ENCODE measurements around the gene EN1. TPM values are rescaled to one million over a fixed set of nuclear protein-coding genes. Genes with fewer than 3 reads are reported as not detected.

The EN1 gene
- total and polyA plus RNA-seq, 2 experiments from 2014 or later = 0.43 to 1.3 TPM

GRCh38 chr2:118837067-118837466 lies 10.4 kb downstream of the EN1 start:
- DNase-seq (ENCODE audit: low spot score) = no peak
- H3K79me2 ChIP-seq = no peaks in the 10 kb centered on the region

GRCh38 chr2:118836411-118836930 lies 11.0 kb downstream of the EN1 start:
- no peak overlapping the region for H3K4me3 ChIP-seq
- no peak for DNase-seq (ENCODE audit: low spot score)
- H3K9me2 ChIP-seq (replicated peaks; ENCODE audit: insufficient read depth) = no peaks in the 10 kb centered on the region
- H3K27ac ChIP-seq = no peak overlapping the region
- 27% methylated on average over 8 of the region's 8 CpGs for WGBS (ENCODE audit: low lambda C conversion rate, missing lambda C conversion rate)
- H2AFZ ChIP-seq = peak overlapping the region; percentile 63
- H3K4me1 ChIP-seq (ENCODE audit: insufficient read depth) = peaks cover 14% of the 10 kb centered on the region
- H4K20me1 ChIP-seq (ENCODE audit: insufficient read depth, poor library complexity, severe bottlenecking) = no peaks in the 10 kb centered on the region
- no peaks in the 10 kb centered on the region for H3K9me3 ChIP-seq (ENCODE audit: low read depth)
- H3K36me3 ChIP-seq (replicated peaks; ENCODE audit: insufficient read depth, low read depth) = no peaks in the 10 kb centered on the region
- peaks cover 100% of the 10 kb centered on the region for H3K27me3 ChIP-seq
- H3K4me2 ChIP-seq = peak overlapping the region; percentile 96
- TF ChIP-seq EZH2phosphoT487 (IDR thresholded peaks at IDR 0.05; ENCODE audit: low read depth, severe bottlenecking, unreplicated experiment) = peak; percentile 25
- peak; percentile 14 for TF ChIP-seq EZH2 (IDR thresholded peaks at IDR 0.05; ENCODE audit: borderline replicate concordance)
- TF ChIP-seq CTCF (IDR thresholded peaks at IDR 0.05; ENCODE audit: poor library complexity) = no peak
- H3K79me2 ChIP-seq = no peaks in the 10 kb centered on the region

More at GRCh38 chr2:118837067-118837466, 10.4 kb downstream of the EN1 start:
- Histone ChIP-seq H3K27me3 (peaks cover 100% of the 10 kb centered on the region), H3K36me3 (replicated peaks; ENCODE audit: insufficient read depth, low read depth) (no peaks in the 10 kb centered on the region), H3K9me3 (ENCODE audit: low read depth) (no peaks in the 10 kb centered on the region), H3K4me1 (ENCODE audit: insufficient read depth) (peaks cover 14% of the 10 kb centered on the region), H2AFZ (no peak overlapping the region), H3K4me3 (no peak overlapping the region), H4K20me1 (ENCODE audit: insufficient read depth, poor library complexity, severe bottlenecking) (no peaks in the 10 kb centered on the region), H3K9me2 (replicated peaks; ENCODE audit: insufficient read depth) (no peaks in the 10 kb centered on the region), H3K4me2 (no peak overlapping the region), H3K27ac (no peak overlapping the region)
- TF ChIP-seq EZH2 (IDR thresholded peaks at IDR 0.05; ENCODE audit: borderline replicate concordance) (no peak), CTCF (IDR thresholded peaks at IDR 0.05; ENCODE audit: poor library complexity) (no peak), EZH2phosphoT487 (IDR thresholded peaks at IDR 0.05; ENCODE audit: low read depth, severe bottlenecking, unreplicated experiment) (no peak)
- 41% methylated on average over 9 of the region's 9 CpGs for WGBS (ENCODE audit: low lambda C conversion rate, missing lambda C conversion rate)

- DNase-seq (ENCODE audit: low spot score) = no peak
These were observed 11.6 kb downstream of the EN1 start for GRCh38 chr2:118835746-118836410.

More at GRCh38 chr2:118835746-118836410, 11.6 kb downstream of the EN1 start:
- Histone ChIP-seq H3K9me3 (ENCODE audit: low read depth) (no peaks in the 10 kb centered on the region), H3K36me3 (replicated peaks; ENCODE audit: insufficient read depth, low read depth) (no peaks in the 10 kb centered on the region), H3K4me2 (peak overlapping the region; percentile 96), H3K27me3 (peaks cover 100% of the 10 kb centered on the region), H2AFZ (peak overlapping the region; percentile 63), H3K4me1 (ENCODE audit: insufficient read depth) (peaks cover 14% of the 10 kb centered on the region), H4K20me1 (ENCODE audit: insufficient read depth, poor library complexity, severe bottlenecking) (no peaks in the 10 kb centered on the region), H3K79me2 (no peaks in the 10 kb centered on the region), H3K9me2 (replicated peaks; ENCODE audit: insufficient read depth) (no peaks in the 10 kb centered on the region), H3K4me3 (peak overlapping the region; percentile 58), H3K27ac (no peak overlapping the region)
- 3% methylated on average over 42 of the region's 53 CpGs for WGBS (ENCODE audit: low lambda C conversion rate, missing lambda C conversion rate)
- TF ChIP-seq EZH2phosphoT487 (IDR thresholded peaks at IDR 0.05; ENCODE audit: low read depth, severe bottlenecking, unreplicated experiment) (peak; percentile 15), CTCF (IDR thresholded peaks at IDR 0.05; ENCODE audit: poor library complexity) (no peak), EZH2 (IDR thresholded peaks at IDR 0.05; ENCODE audit: borderline replicate concordance) (peak; percentile 79)

Data from hepatocyte (in vitro differentiated cells).